SU-DHL-6 (cell line): Measurements from ENCODE around the gene MYBPH.

Experiments
- H2AFZ ChIP-seq: fragments of 200-600 bp; sonication (generic); 2 replicates; pipeline ENCODE4 v1.6.1; 2014; ENCODE audit warnings: low read depth, mild to moderate bottlenecking, moderate library complexity, mixed read lengths, antibody characterized with exemption, low read length; ENCODE audit not compliant: severe bottlenecking
- H3F3A ChIP-seq: fragments of 200-600 bp; shearing (Covaris generic); 2 replicates; pipeline ENCODE4 v1.6.0; 2016; ENCODE audit warnings: antibody characterized with exemption, mild to moderate bottlenecking; ENCODE audit not compliant: insufficient read depth
- H3K27ac ChIP-seq: fragments of 200-600 bp; sonication (generic); 2 replicates; pipeline ENCODE4 v1.5.1; 2016; ENCODE audit warnings: low read depth, mild to moderate bottlenecking, low read length, moderate library complexity, mixed read lengths
- H3K27me3 ChIP-seq: fragments of 200-600 bp; sonication (generic), shearing (Covaris generic); 2 replicates; pipeline ENCODE4 v1.6.0; 2014; ENCODE audit warnings: mild to moderate bottlenecking, low read length
- H3K36me3 ChIP-seq: fragments of 200-600 bp; sonication (generic); 2 replicates; pipeline ENCODE4 v1.6.1; 2014; ENCODE audit warnings: mild to moderate bottlenecking, low read length, mixed read lengths
- H3K4me2 ChIP-seq: fragments of 300-600, 200-600 bp; shearing (Covaris generic), sonication (generic); 2 replicates; pipeline ENCODE4 v1.6.0; 2014; ENCODE audit warnings: low read length, low read depth, mild to moderate bottlenecking; ENCODE audit not compliant: poor library complexity, severe bottlenecking
- H3K4me3 ChIP-seq: fragments of 200-600 bp; sonication (generic); 2 replicates; pipeline ENCODE4 v1.5.1; 2014; ENCODE audit warnings: antibody characterized with exemption, low read length, mild to moderate bottlenecking, mixed read lengths; ENCODE audit not compliant: insufficient read depth, poor library complexity, severe bottlenecking
- H3K79me2 ChIP-seq: fragments of 200-600 bp; sonication (generic); 2 replicates; pipeline ENCODE4 v1.6.1; 2014; ENCODE audit warnings: mild to moderate bottlenecking, low read length, moderate library complexity; ENCODE audit not compliant: insufficient read depth
- H3K9ac ChIP-seq: fragments of 200-600 bp; sonication (generic); 2 replicates; pipeline ENCODE4 v1.7.0; 2014; ENCODE audit warnings: mild to moderate bottlenecking, low read length
- H3K9me2 ChIP-seq: fragments of 200-600 bp; sonication (generic); replicated peaks from 2 replicates; pipeline ENCODE4 v1.6.1; 2014; ENCODE audit warnings: low read length; ENCODE audit not compliant: insufficient read depth
- H3K9me3 ChIP-seq: fragments of 200-600 bp; sonication (generic); 2 replicates; pipeline ENCODE4 v1.6.1; 2014; ENCODE audit warnings: low read length, mixed read lengths; ENCODE audit not compliant: insufficient read depth
- H4K20me1 ChIP-seq: fragments of 200-600 bp; sonication (generic); 2 replicates; pipeline ENCODE4 v1.6.1; 2014; ENCODE audit warnings: low read depth, mild to moderate bottlenecking, antibody characterized with exemption, low read length, moderate library complexity, mixed read lengths
- EZH2phosphoT487 ChIP-seq: fragments of 200-600 bp; sonication (generic), shearing (Covaris generic); conservative IDR thresholded peaks from 2 replicates; pipeline ENCODE4 v1.6.1; 2018; ENCODE audit warnings: mild to moderate bottlenecking, antibody characterized with exemption, low read length, moderate library complexity, mixed read lengths
- TF ChIP-seq, protein P1 (sequence below): fragments of 200-600 bp; sonication (generic); IDR thresholded peaks from one replicate; pipeline ENCODE4 v1.5.1; 2017; ENCODE audit warnings: antibody characterized with exemption, mild to moderate bottlenecking, low read length, moderate library complexity; ENCODE audit not compliant: insufficient read depth, poor library complexity, severe bottlenecking

Gene MYBPH

DNA sequence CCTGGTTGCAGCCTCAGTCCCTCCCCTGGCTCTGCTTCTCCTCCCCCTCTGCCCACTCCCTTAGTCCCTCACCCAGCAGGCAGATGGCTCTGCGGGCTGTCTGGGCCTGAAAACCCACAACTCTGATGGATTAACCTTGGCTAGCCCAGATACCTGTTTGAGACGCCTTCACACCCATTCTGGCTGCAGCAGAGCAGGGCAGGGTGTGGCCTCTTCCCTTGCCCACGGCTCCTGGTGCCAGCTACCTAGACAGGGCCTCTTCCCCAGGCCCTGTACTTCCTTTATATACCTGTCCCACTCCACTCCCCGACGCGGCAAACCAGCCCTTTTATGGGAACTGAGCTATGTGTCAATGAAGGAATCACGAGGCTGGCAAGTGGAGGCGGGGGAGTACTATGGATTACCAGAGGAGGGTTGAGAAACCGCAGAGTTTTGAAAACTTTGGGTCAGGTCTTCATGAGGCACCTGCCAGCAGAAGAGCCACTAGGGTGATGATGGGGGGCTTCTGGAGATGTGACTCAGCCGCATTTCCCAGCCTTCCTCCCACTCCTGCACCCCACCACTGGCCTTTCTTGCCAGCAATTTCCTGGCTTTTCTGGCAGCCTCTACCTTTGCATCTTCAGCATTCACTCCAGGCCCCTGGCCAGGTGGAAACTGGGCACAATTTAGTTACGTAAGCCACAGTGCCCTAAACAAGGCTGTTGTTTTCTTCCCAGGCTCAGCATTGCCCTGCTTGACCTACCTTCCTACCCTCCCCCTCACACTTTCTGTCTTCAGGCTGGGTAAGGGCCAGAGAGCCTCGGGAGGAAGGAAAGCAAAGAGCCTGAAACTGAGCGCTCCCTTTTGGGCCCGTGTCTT, 11.0 kb upstream of the MYBPH start, which contains the start of gene CHI3L1:
CHI3L1 (minus strand) TSS at position 259 of the 858 bp plus-strand sequence; CDS start at position 178, 81 bp downstream.
- no peak within 1 kb of the TSS for H3K9ac ChIP-seq
- no peaks in the 10 kb centered on the region for H3K27me3 ChIP-seq
- no peaks in the 10 kb centered on the region for H3F3A ChIP-seq
- no peak within 1 kb of the TSS for H2AFZ ChIP-seq
- no peak within 1 kb of the TSS for H3K27ac ChIP-seq
- H3K4me2 ChIP-seq, result no peak within 1 kb of the TSS
- no peaks in the 10 kb centered on the region for H4K20me1 ChIP-seq
- H3K9me2 ChIP-seq, result no peaks in the 10 kb centered on the region
- no peaks in the 10 kb centered on the region for H3K9me3 ChIP-seq
- no peak within 1 kb of the TSS for H3K4me3 ChIP-seq
- TF ChIP-seq, protein P1, sequence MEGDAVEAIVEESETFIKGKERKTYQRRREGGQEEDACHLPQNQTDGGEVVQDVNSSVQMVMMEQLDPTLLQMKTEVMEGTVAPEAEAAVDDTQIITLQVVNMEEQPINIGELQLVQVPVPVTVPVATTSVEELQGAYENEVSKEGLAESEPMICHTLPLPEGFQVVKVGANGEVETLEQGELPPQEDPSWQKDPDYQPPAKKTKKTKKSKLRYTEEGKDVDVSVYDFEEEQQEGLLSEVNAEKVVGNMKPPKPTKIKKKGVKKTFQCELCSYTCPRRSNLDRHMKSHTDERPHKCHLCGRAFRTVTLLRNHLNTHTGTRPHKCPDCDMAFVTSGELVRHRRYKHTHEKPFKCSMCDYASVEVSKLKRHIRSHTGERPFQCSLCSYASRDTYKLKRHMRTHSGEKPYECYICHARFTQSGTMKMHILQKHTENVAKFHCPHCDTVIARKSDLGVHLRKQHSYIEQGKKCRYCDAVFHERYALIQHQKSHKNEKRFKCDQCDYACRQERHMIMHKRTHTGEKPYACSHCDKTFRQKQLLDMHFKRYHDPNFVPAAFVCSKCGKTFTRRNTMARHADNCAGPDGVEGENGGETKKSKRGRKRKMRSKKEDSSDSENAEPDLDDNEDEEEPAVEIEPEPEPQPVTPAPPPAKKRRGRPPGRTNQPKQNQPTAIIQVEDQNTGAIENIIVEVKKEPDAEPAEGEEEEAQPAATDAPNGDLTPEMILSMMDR, result no peak
- TF ChIP-seq EZH2phosphoT487, result no peak
- no peaks in the 10 kb centered on the region for H3K36me3 ChIP-seq
- H3K79me2 ChIP-seq, result no peaks in the 10 kb centered on the region

DNA sequence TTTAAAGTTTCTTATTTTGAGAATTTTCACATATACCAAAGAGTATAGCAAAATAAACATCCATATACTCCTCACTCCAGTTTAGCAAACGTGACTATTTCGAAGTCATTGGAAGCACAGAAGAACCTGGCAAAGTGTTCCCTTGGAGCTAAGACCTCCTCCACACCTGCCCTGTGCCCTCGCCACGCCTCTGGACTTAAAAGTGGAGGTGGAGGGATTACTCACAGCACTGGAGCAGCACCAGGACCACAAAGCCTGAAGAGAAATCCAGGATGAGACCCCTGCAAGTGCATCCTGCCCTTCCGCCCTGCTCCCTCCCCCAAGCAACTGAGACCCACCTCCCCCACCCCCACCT, 10.4 kb upstream of the MYBPH start:
- Histone ChIP-seq H3K9me2 (no peaks in the 10 kb centered on the region), H4K20me1 (no peaks in the 10 kb centered on the region), H3K36me3 (no peaks in the 10 kb centered on the region), H3F3A (no peaks in the 10 kb centered on the region), H3K4me3 (no peak overlapping the region), H3K79me2 (no peaks in the 10 kb centered on the region), H3K9me3 (no peaks in the 10 kb centered on the region), H3K9ac (no peak overlapping the region), H3K4me2 (no peak overlapping the region), H3K27ac (no peak overlapping the region), H2AFZ (no peak overlapping the region), H3K27me3 (no peaks in the 10 kb centered on the region)
- TF ChIP-seq EZH2phosphoT487, result no peak
- TF ChIP-seq, protein P1, result no peak

DNA sequence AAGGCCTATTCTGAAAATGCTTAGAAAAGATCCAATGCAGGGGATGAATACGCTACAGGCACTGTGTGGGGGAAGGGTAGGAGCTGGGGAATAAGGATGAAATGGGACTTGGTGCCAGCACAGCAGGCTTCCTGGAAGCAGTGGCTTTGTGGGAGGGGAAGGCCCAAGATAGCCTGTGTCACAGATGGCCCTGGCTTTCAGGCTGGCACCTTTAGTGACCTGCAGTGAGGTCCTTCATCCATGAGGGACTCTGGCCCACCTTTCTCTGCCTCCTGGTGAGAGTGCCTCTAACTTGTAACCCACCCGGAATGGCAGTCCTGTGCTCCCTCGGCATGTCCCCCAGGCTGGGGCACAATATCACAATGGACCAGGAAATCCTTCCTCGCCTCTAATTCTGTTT, 10.0 kb upstream of the MYBPH start:
- no peak overlapping the region for H3K27ac ChIP-seq
- TF ChIP-seq, protein P1, result no peak
- no peak for TF ChIP-seq EZH2phosphoT487
- no peak overlapping the region for H3K4me2 ChIP-seq

More for the DNA sequence above, 10.0 kb upstream of the MYBPH start:
- Histone ChIP-seq H3K27me3 (no peaks in the 10 kb centered on the region), H3F3A (no peaks in the 10 kb centered on the region), H3K9me2 (no peaks in the 10 kb centered on the region), H3K9me3 (no peaks in the 10 kb centered on the region), H3K4me3 (no peak overlapping the region), H3K9ac (no peak overlapping the region), H3K79me2 (no peaks in the 10 kb centered on the region), H3K36me3 (no peaks in the 10 kb centered on the region), H2AFZ (no peak overlapping the region), H4K20me1 (no peaks in the 10 kb centered on the region)
